Measurements from ENCODE around the gene FCHSD2. TPM values are rescaled to one million over a fixed set of nuclear protein-coding genes. Genes with fewer than 3 reads are reported as not detected.

Gene FCHSD2
- total and polyA plus RNA-seq, 4 donors: 14.7 to 41.6 (median 32.6) TPM

- TF ChIP-seq CTCF (IDR thresholded peaks at IDR 0.05; ENCODE audit: control extremely low read depth, extremely low read depth): no peak
- 86 to 88% methylated on average over 4 of the region's 4 CpGs for WGBS, 2 donors
- ATAC-seq (ENCODE audit: insufficient read depth, low FRiP score) (no peak), DNase-seq (no peak)
- no peak overlapping the region for H3K27ac ChIP-seq (ENCODE audit: low read depth in 1 of 2, low read length in 1 of 2)
- no peaks in the 10 kb centered on the region for H3K27me3 ChIP-seq (ENCODE audit: control insufficient read depth in 3 of 3, insufficient read depth in 3 of 3, low read length in 2 of 3)
- peaks cover 0 to 2% (median 0%) of the 10 kb centered on the region in 4 donors for H3K9me3 ChIP-seq (ENCODE audit: control insufficient read depth in 4 of 4, insufficient read depth in 3 of 4, low read length in 3 of 4)
- peaks cover 2 to 23% (median 10%) of the 10 kb centered on the region in 5 donors for H3K4me1 ChIP-seq (ENCODE audit: control insufficient read depth in 5 of 5, insufficient read depth in 5 of 5, low read length in 5 of 5)
- no peak overlapping the region for H3K9ac ChIP-seq (ENCODE audit: insufficient read depth in 1 of 2, low read length in 2 of 2)
- no peak overlapping the region for H3K4me3 ChIP-seq
- H3K36me3 ChIP-seq (ENCODE audit: control insufficient read depth in 4 of 4, insufficient read depth in 4 of 4, low read length in 4 of 4): peaks cover 0 to 19% (median 8%) of the 10 kb centered on the region in 4 donors
These were observed 323.1 kb downstream of the FCHSD2 start for GRCh38 chr11:72818971-72819370.

DNA sequence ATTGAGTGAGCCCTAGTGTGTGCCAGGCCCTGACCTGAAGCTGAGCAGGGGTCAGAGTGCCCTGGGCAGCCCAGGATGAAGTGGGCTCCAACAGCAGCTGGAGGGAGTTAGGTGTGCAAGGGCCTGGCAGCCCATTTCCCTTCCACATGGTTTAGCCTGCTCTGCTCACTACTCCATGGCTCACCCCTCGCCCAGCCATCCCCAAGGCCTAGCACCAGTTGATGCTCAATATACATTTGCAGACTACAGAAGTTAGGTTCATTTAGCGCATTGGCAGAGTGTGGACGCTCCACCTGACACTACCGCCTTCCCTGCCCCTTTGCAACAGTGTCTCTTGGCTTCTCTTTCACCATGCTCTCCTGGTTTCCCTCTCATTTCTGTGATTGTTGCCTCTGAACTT is 324.2 kb downstream of the FCHSD2 start:
- no peak for ATAC-seq (ENCODE audit: insufficient read depth, low FRiP score)
- WGBS, 2 donors: 79 to 91% methylated on average over 4 of the region's 4 CpGs
- Histone ChIP-seq H3K4me1 (ENCODE audit: control insufficient read depth in 5 of 5, insufficient read depth in 5 of 5, low read length in 5 of 5) (peaks cover 2 to 28% (median 10%) of the 10 kb centered on the region in 5 donors), H3K4me3 (no peak overlapping the region), H3K9me3 (ENCODE audit: control insufficient read depth in 4 of 4, insufficient read depth in 3 of 4, low read length in 3 of 4) (peaks cover 0 to 2% (median 0%) of the 10 kb centered on the region in 4 donors), H3K36me3 (ENCODE audit: control insufficient read depth in 4 of 4, insufficient read depth in 4 of 4, low read length in 4 of 4) (peaks cover 0 to 16% (median 8%) of the 10 kb centered on the region in 4 donors), H3K27ac (ENCODE audit: low read depth in 1 of 2, low read length in 1 of 2) (no peak overlapping the region), H3K9ac (ENCODE audit: insufficient read depth in 1 of 2, low read length in 2 of 2) (no peak overlapping the region), H3K27me3 (ENCODE audit: control insufficient read depth in 3 of 3, insufficient read depth in 3 of 3, low read length in 2 of 3) (no peaks in the 10 kb centered on the region)
- TF ChIP-seq CTCF (IDR thresholded peaks at IDR 0.05; ENCODE audit: control extremely low read depth, extremely low read depth): no peak
- no peak for DNase-seq

GRCh38 chr11:72816404-72816990 is 325.6 kb downstream of the FCHSD2 start:
- Histone ChIP-seq H3K27ac (ENCODE audit: low read depth in 1 of 2, low read length in 1 of 2) (peak overlapping the region in 1 of 2 donors; percentile 1), H3K27me3 (ENCODE audit: control insufficient read depth in 3 of 3, insufficient read depth in 3 of 3, low read length in 2 of 3) (no peaks in the 10 kb centered on the region), H3K36me3 (ENCODE audit: control insufficient read depth in 4 of 4, insufficient read depth in 4 of 4, low read length in 4 of 4) (peaks cover 0 to 16% (median 8%) of the 10 kb centered on the region in 4 donors), H3K4me1 (ENCODE audit: control insufficient read depth in 5 of 5, insufficient read depth in 5 of 5, low read length in 5 of 5) (peaks cover 8 to 26% (median 17%) of the 10 kb centered on the region in 5 donors), H3K9ac (ENCODE audit: insufficient read depth in 1 of 2, low read length in 2 of 2) (no peak overlapping the region), H3K4me3 (no peak overlapping the region), H3K9me3 (ENCODE audit: control insufficient read depth in 4 of 4, insufficient read depth in 3 of 4, low read length in 3 of 4) (peaks cover 0 to 2% (median 0%) of the 10 kb centered on the region in 4 donors)
- DNase-seq (no peak), ATAC-seq (ENCODE audit: insufficient read depth, low FRiP score) (no peak)
- TF ChIP-seq CTCF (IDR thresholded peaks at IDR 0.05; ENCODE audit: control extremely low read depth, extremely low read depth): no peak
- 29 to 71% methylated on average over 7 of the region's 7 CpGs for WGBS, 2 donors
